OCI-LY3 (cell line): ENCODE data around the gene HOXC11.

ENCODE experiments used
- CTCF ChIP-seq: fragments of 200-600, 300-600 bp; sonication (generic); IDR thresholded peaks from 2 replicates; pipeline ENCODE4 v1.5.1; 2014; ENCODE audit warnings: antibody characterized with exemption, low read length, low read depth
- EZH2phosphoT487 ChIP-seq: fragments of 200-600 bp; shearing (Covaris generic); IDR thresholded peaks from 2 replicates; pipeline ENCODE4 v1.6.1; 2018; ENCODE audit warnings: antibody characterized with exemption, mixed run types, low read depth

GRCh38 chr12:53975064-53975471, 2.1 kb downstream of the HOXC11 start:
- no peak for TF ChIP-seq CTCF
- TF ChIP-seq EZH2phosphoT487: no peak
